ENCODE measurements around the gene CUBN. TPM values are rescaled to one million over a fixed set of nuclear protein-coding genes. Genes with fewer than 3 reads are reported as not detected.

CUBN gene
- total RNA-seq, 1 donor from 2014 or later = 0.30 TPM

DNA sequence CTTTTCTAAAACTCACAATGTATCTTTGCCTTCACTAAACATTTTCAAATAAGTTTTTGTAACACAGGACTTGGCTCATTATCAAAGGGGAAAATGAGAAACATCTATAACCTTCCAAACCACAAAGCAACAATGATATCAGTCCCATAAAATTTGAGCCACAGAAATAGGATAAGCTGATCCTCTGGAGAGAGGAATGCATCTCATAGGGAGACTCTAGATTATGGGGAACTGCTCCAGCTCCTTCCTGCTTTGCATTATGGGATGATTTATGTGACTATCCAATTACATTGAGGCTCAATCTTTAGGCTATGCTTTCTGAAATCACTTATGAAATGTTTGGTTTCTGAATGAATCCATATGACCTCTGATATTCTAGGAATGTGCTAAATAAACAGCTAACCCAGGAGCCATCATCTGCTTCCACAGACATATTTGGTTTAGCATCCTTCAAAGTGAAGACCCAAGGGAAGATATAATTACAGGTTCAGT is 70.4 kb downstream of the CUBN start:
- intact Hi-C loops (cut with micrococcal nuclease) = no loop called here
- H3K9me3 Mint-ChIP-seq = no peaks in the 10 kb centered on the region
- no peak for DNase-seq (ENCODE audit: low spot score)
- no peaks in the 10 kb centered on the region for H3K36me3 Mint-ChIP-seq (ENCODE audit: low read depth)
- H3K27me3 Mint-ChIP-seq (ENCODE audit: low read depth) = peaks cover 9% of the 10 kb centered on the region
- no peak overlapping the region for H3K27ac Mint-ChIP-seq
- no peak overlapping the region for H3K4me3 Mint-ChIP-seq (ENCODE audit: low read depth)
- H3K4me1 Mint-ChIP-seq (ENCODE audit: low read depth) = peaks cover 20% of the 10 kb centered on the region

DNA sequence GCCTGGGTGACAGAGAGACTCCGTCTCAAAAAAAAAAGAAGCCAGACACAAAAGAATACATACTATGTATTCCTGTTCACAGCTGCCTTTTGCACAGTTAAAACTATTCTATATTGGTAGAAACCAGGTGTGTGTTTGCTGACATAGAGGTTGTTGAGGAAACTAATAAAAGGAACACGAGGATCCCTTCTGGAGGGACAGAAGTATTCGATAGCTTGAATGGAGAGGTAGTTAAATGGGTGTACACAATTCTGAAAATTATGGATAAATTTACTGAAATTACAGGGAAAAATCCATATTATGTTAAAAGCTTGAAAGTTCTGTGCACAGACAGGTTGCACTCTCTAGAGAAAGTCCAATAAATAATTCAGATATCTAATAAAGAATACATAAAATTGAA is 71.5 kb downstream of the CUBN start:
- H3K36me3 Mint-ChIP-seq (ENCODE audit: low read depth) = no peaks in the 10 kb centered on the region
- peaks cover 20% of the 10 kb centered on the region for H3K4me1 Mint-ChIP-seq (ENCODE audit: low read depth)
- no peak overlapping the region for H3K27ac Mint-ChIP-seq
- H3K9me3 Mint-ChIP-seq = no peaks in the 10 kb centered on the region
- H3K4me3 Mint-ChIP-seq (ENCODE audit: low read depth) = no peak overlapping the region
- DNase-seq (ENCODE audit: low spot score) = no peak
- intact Hi-C loops (cut with micrococcal nuclease) = no loop called here
- H3K27me3 Mint-ChIP-seq (ENCODE audit: low read depth) = peaks cover 15% of the 10 kb centered on the region

DNA sequence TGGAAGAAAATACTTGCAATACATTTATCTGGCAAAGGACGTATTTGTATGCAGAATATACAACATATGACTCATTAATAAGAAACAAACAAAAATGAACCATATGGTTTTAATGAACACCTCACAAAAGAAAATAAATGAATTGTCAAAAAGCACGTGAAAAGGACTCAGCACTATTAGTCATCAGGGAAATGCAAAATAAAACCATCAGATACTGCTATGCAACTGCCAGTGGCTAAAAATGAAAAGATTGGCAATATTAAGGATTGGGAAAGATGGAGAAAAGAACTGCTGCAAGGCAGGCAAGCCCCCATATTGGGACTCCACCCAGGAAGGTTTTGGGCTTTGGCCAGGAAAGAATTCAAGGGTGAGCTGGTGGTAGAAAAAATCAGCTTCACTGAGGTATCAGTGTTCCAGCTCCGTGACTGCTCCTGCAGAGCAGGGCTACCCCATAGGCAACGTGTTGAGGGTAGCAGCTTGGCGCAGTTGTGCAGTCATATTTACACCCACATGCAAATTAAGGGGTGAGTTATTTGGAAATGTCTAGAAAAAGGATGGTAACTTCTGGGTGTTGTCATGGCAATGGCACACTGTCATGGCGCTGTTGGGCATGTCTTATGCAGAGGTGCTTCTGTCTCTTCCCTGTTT is 72.7 kb downstream of the CUBN start:
- H3K27ac Mint-ChIP-seq = no peak overlapping the region
- peaks cover 1% of the 10 kb centered on the region for H3K9me3 Mint-ChIP-seq
- H3K4me3 Mint-ChIP-seq (ENCODE audit: low read depth) = no peak overlapping the region
- no peak for DNase-seq (ENCODE audit: low spot score)
- peaks cover 15% of the 10 kb centered on the region for H3K27me3 Mint-ChIP-seq (ENCODE audit: low read depth)
- no peaks in the 10 kb centered on the region for H3K36me3 Mint-ChIP-seq (ENCODE audit: low read depth)
- H3K4me1 Mint-ChIP-seq (ENCODE audit: low read depth) = peaks cover 12% of the 10 kb centered on the region
- intact Hi-C loops (cut with micrococcal nuclease) = no loop called here

DNA sequence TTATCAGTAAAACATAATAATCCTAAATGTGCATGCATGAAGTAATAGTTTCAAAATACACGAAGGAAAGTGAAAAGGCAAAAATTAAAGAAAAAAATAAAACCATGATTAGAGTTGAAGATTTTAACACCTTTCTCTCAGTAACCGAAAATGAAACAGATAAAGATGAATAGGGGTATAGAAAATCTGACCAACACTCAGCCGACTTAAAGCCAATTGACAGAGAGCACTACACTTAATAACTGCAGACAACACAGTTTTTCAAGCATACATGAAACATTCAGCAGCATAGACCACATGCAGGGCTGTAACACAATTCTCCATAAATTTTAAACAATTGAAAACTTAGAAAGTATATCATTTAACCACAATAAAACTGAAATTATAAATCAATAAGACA is 76.1 kb downstream of the CUBN start:
- Mint-ChIP-seq H3K4me3 (ENCODE audit: low read depth) (no peak overlapping the region), H3K9me3 (peaks cover 14% of the 10 kb centered on the region), H3K27me3 (ENCODE audit: low read depth) (peaks cover 14% of the 10 kb centered on the region), H3K36me3 (ENCODE audit: low read depth) (no peaks in the 10 kb centered on the region), H3K4me1 (ENCODE audit: low read depth) (no peaks in the 10 kb centered on the region), H3K27ac (no peak overlapping the region)
- no peak for DNase-seq (ENCODE audit: low spot score)
- intact Hi-C loops (cut with micrococcal nuclease) = no loop called here

DNA sequence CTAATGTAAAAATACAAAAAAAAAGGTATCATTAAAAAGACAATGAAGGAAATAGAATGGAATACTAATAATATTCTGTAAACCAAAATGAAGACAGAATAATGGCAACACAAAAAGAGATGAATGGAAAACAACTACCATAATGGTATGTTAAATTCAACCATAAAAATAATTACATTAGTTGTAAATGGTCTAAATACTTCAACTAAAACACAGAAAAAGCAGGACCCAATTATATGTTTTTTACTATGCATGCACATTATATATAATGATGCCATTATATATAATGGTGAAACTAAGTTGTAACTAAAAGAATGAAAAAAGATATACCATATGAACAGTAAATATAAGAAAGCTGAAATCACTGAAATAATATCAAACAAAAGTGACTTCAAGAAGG is 76.5 kb downstream of the CUBN start:
- DNase-seq (ENCODE audit: low spot score) = no peak
- H3K9me3 Mint-ChIP-seq = peaks cover 14% of the 10 kb centered on the region
- no peak overlapping the region for H3K4me3 Mint-ChIP-seq (ENCODE audit: low read depth)
- intact Hi-C loops (cut with micrococcal nuclease) = no loop called here
- peaks cover 14% of the 10 kb centered on the region for H3K27me3 Mint-ChIP-seq (ENCODE audit: low read depth)
- no peaks in the 10 kb centered on the region for H3K4me1 Mint-ChIP-seq (ENCODE audit: low read depth)
- no peaks in the 10 kb centered on the region for H3K36me3 Mint-ChIP-seq (ENCODE audit: low read depth)
- no peak overlapping the region for H3K27ac Mint-ChIP-seq

DNA sequence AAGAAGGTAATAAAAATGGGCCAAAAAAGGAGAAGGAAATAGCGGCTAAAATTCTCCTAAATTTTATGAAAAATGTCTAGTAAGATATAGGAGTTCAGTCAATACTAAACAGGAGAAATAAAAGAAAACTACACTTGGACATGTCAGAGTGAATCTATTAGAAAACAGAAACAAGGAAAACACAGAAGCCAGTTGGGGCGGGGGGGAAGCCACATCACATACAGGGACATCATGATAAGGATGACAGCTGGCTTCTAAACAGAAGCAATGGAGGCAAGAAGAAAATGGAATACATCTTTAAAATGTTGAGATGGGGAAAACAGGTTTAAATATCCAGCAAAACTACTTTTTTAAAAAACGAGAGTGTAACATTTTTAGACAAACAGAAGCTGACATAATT is 77.8 kb downstream of the CUBN start:
- Mint-ChIP-seq H3K27ac (no peak overlapping the region), H3K36me3 (ENCODE audit: low read depth) (no peaks in the 10 kb centered on the region), H3K4me1 (ENCODE audit: low read depth) (no peaks in the 10 kb centered on the region), H3K9me3 (peaks cover 14% of the 10 kb centered on the region), H3K4me3 (ENCODE audit: low read depth) (no peak overlapping the region), H3K27me3 (ENCODE audit: low read depth) (peaks cover 14% of the 10 kb centered on the region)
- DNase-seq (ENCODE audit: low spot score) = no peak
- intact Hi-C loops (cut with micrococcal nuclease) = no loop called here

DNA sequence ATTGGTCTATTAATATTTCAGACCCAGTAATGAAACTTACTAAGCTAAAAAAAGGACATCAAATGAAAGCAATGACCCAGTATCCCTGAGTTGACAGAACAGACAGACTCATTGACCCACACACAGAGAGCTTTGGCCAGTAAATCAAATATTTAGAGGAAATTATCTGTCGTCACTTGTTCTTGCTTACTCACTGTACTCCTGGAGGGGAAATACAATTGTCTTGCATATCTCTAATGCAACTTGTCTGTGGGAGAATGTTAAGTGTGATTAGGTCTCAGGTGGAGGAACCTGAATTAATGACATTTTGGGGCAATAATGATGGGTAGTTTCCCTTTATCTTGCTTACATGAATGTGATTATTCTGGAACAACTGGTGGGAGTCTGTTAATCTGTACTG is 80.4 kb downstream of the CUBN start:
- intact Hi-C loops (cut with micrococcal nuclease) = no loop called here
- Mint-ChIP-seq H3K4me1 (ENCODE audit: low read depth) (no peaks in the 10 kb centered on the region), H3K4me3 (ENCODE audit: low read depth) (no peak overlapping the region), H3K27ac (no peak overlapping the region), H3K9me3 (peaks cover 14% of the 10 kb centered on the region), H3K36me3 (ENCODE audit: low read depth) (no peaks in the 10 kb centered on the region), H3K27me3 (ENCODE audit: low read depth) (peaks cover 9% of the 10 kb centered on the region)
- DNase-seq (ENCODE audit: low spot score) = no peak

DNA sequence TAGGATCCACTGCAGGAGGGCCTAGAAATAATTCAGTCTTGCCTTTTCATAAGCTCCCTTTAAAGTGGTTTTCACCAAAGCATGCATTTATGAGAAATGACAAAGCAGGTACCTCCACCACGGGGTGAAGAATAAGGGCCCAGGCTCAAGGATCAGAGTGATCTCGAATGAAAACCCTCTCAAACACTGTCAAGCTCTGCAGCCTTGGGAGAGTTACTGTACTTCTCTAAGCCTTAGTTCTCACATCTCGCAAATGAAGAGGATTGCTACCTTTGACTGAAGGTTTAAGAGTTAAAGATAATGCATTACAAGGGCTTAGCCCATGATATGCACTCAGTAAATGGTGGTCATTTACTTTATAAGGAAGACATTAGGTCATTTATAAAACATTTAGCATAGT is 81.7 kb downstream of the CUBN start:
- no peak overlapping the region for H3K27ac Mint-ChIP-seq
- H3K36me3 Mint-ChIP-seq (ENCODE audit: low read depth) = no peaks in the 10 kb centered on the region
- intact Hi-C loops (cut with micrococcal nuclease) = no loop called here
- H3K27me3 Mint-ChIP-seq (ENCODE audit: low read depth) = peaks cover 4% of the 10 kb centered on the region
- DNase-seq (ENCODE audit: low spot score) = no peak
- no peak overlapping the region for H3K4me3 Mint-ChIP-seq (ENCODE audit: low read depth)
- no peaks in the 10 kb centered on the region for H3K4me1 Mint-ChIP-seq (ENCODE audit: low read depth)
- peaks cover 14% of the 10 kb centered on the region for H3K9me3 Mint-ChIP-seq

DNA sequence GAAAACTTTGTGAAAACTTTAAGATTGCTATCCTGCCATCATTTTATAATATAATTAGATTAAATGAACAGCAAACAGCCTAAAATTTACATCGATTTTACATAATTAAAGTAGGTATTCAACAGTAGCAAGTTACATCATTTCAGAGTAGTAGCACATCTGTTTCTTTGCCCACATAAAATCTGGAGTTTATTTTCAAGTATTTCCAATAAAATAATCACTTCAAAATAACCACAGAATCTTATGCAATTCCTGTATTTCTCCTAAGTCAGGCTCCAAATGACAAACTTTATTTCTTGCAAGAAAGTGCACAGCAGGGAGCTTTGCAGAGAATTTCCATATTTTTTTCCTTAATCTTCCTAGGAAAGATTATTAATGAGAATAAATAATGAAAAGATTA is 82.6 kb downstream of the CUBN start:
- Mint-ChIP-seq H3K4me3 (ENCODE audit: low read depth) (no peak overlapping the region), H3K36me3 (ENCODE audit: low read depth) (no peaks in the 10 kb centered on the region), H3K27ac (no peak overlapping the region), H3K27me3 (ENCODE audit: low read depth) (peaks cover 4% of the 10 kb centered on the region), H3K4me1 (ENCODE audit: low read depth) (no peaks in the 10 kb centered on the region), H3K9me3 (peaks cover 14% of the 10 kb centered on the region)
- intact Hi-C loops (cut with micrococcal nuclease) = no loop called here
- DNase-seq (ENCODE audit: low spot score) = no peak

DNA sequence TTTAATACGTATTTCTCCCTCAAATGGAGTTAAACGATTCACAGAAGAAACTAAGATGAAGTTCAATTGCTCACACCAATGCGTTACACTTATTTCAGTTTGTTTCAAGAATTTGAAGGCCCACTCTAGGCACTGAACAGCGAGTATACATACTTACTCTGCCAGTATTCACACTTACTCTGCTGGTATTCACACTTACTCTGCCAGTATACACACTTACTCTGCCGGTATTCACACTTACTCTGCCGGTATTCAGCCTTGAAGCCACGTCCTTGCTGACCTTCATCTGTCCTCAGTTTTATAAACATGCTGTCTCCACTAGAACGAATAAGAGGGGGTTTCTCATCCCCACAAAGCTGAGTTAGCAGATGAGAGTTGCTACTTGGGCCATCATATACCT is 86.0 kb downstream of the CUBN start:
- Mint-ChIP-seq H3K4me1 (ENCODE audit: low read depth) (no peaks in the 10 kb centered on the region), H3K36me3 (ENCODE audit: low read depth) (no peaks in the 10 kb centered on the region), H3K9me3 (no peaks in the 10 kb centered on the region), H3K4me3 (ENCODE audit: low read depth) (no peak overlapping the region), H3K27me3 (ENCODE audit: low read depth) (peaks cover 13% of the 10 kb centered on the region), H3K27ac (no peak overlapping the region)
- intact Hi-C loops (cut with micrococcal nuclease) = no loop called here
- no peak for DNase-seq (ENCODE audit: low spot score)

DNA sequence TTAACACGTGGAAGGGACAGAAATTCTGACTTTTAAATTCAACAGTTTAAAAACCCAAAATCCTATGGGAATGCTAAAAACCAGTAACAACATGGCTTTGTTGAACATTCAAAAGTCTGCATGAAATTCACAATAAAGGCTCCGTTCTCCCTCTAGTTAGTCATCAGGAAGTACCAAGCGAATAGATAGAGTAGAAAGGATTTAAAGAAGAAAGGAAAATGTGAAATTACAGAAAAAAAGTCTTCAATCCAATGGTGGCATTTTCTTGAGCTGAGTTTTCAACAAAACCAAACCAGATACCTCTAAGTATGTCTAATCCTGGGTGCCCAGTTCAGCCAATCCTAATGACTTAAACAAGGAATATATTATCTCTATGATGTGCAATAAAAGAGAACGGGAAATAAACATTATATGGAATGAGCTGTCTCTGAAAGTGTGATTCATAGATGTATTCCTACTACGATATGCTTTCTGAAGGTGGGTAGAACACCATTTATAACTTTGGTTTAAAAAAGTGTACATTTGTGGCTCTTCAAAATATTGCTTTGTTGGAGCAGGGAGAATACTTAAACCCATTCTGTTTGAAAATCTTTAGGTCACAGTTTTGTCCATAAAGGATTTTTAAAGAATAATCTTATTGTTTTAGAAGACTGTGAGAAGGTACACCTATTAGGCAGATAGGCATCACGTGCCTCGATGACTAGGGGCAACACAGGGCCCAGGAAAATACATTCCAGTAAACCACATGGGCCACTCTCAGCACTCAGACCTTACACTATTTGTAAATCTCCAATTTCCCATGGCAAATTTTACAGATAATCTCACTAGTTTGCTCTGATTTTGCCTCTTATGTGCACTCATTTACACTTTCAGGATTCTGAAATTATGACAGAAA is 87.7 kb downstream of the CUBN start:
- DNase-seq (ENCODE audit: low spot score) = no peak
- peaks cover 11% of the 10 kb centered on the region for H3K27me3 Mint-ChIP-seq (ENCODE audit: low read depth)
- H3K9me3 Mint-ChIP-seq = no peaks in the 10 kb centered on the region
- intact Hi-C loops (cut with micrococcal nuclease) = no loop called here
- no peaks in the 10 kb centered on the region for H3K36me3 Mint-ChIP-seq (ENCODE audit: low read depth)
- no peak overlapping the region for H3K27ac Mint-ChIP-seq
- no peaks in the 10 kb centered on the region for H3K4me1 Mint-ChIP-seq (ENCODE audit: low read depth)
- no peak overlapping the region for H3K4me3 Mint-ChIP-seq (ENCODE audit: low read depth)

DNA sequence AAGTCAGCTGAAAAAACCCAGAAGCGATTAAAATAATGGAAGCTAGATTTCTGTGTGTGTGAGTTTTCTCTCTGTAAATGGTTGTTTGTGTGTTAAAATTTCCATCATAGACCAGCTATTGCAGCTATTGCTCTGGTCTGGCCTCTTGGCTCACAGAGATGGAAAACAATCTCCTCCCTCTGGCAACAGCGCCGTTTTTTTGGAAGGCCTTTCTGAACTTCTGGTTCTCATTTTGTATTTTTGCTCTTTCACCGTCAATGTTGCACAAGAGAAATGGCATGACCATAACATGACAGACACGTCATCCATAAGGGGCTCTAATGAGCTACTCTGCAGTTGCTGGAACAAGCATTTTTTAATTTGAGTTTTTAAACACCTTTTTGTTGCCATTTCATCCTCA is 91.0 kb downstream of the CUBN start:
- Mint-ChIP-seq H3K27me3 (ENCODE audit: low read depth) (peaks cover 16% of the 10 kb centered on the region), H3K27ac (no peak overlapping the region), H3K4me1 (ENCODE audit: low read depth) (peaks cover 4% of the 10 kb centered on the region), H3K9me3 (no peaks in the 10 kb centered on the region), H3K36me3 (ENCODE audit: low read depth) (no peaks in the 10 kb centered on the region), H3K4me3 (ENCODE audit: low read depth) (no peak overlapping the region)
- intact Hi-C loops (cut with micrococcal nuclease) = no loop called here
- DNase-seq (ENCODE audit: low spot score) = no peak

DNA sequence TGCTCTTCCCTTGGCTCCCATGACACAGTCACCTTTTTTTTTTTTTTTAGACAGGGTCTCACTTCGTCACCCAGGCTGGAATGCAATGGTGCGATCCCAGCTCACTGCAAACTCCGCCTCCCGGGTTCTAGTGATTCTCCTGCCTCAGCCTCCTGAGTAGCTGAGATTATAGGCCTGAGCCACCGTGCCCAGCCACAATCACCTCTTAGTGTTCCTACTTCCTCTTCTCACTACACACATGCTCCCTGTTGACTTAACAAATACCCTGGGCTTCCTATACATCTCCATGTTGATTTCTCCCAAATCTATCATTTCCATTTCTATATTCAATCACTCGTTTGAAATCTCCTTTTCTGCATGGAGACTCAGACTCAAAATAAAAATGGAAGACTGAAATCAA is 91.7 kb downstream of the CUBN start:
- Mint-ChIP-seq H3K4me1 (ENCODE audit: low read depth) (peaks cover 11% of the 10 kb centered on the region), H3K4me3 (ENCODE audit: low read depth) (no peak overlapping the region), H3K27ac (no peak overlapping the region), H3K9me3 (no peaks in the 10 kb centered on the region), H3K27me3 (ENCODE audit: low read depth) (peaks cover 19% of the 10 kb centered on the region), H3K36me3 (ENCODE audit: low read depth) (no peaks in the 10 kb centered on the region)
- DNase-seq (ENCODE audit: low spot score) = no peak
- intact Hi-C loops (cut with micrococcal nuclease) = no loop called here

Measured in activated T-helper 2 cell treated with anti-CD3 and anti-CD28 coated beads, Interferon-gamma antibody, Interleukin-2, Interleukin-4, amounts not matched to agents 10 μg/mL and 5 μg/mL and 100 μg/mL, durations not matched to agents 14 hours and 24 hours and 36 hours (primary cell).